Fibroblast of lung (primary cell): Measurements from ENCODE around the gene THAP4. TPM values are rescaled to one million over a fixed set of nuclear protein-coding genes. Genes with fewer than 3 reads are reported as not detected.
A peak's percentile ranks its signal among the peaks of the same experiment; 100 is the strongest.

Experiments
- DNase-seq, 2 donors: peaks; one replicate each; pipeline versions ENCODE4 v3.0.0 to v3.0.0-alpha.2; 2010; ENCODE audit warnings: low read depth in 2 of 2
- H2AFZ ChIP-seq: 2 replicates; pipeline ENCODE4 v1.5.1; 2012; ENCODE audit warnings: low read length, control low read depth, inconsistent platforms
- H3K27ac ChIP-seq: 2 replicates; pipeline ENCODE4 v1.5.1; 2011; ENCODE audit warnings: low read length, control low read depth; ENCODE audit not compliant: insufficient read depth
- H3K27me3 ChIP-seq: 2 replicates; pipeline ENCODE4 v1.5.1; 2011; ENCODE audit warnings: mild to moderate bottlenecking, low read length; ENCODE audit not compliant: control insufficient read depth, insufficient read depth
- H3K36me3 ChIP-seq: 2 replicates; pipeline ENCODE4 v1.5.1; 2011; ENCODE audit warnings: low read length; ENCODE audit not compliant: control insufficient read depth, insufficient read depth
- H3K4me1 ChIP-seq: 2 replicates; pipeline ENCODE4 v1.5.1; 2011; ENCODE audit warnings: low read length; ENCODE audit not compliant: control insufficient read depth, insufficient read depth; ENCODE audit errors: extremely low read depth
- H3K4me2 ChIP-seq: 2 replicates; pipeline ENCODE4 v1.5.1; 2011; ENCODE audit warnings: low read length, control low read depth; ENCODE audit not compliant: insufficient read depth; ENCODE audit errors: extremely low read depth
- H3K4me3 ChIP-seq, 4 experiments: fragments of 200-600 bp in 1 of 4; sonication (generic) in 1 of 4; replicated peaks in 1 of 4; 2 replicates each; pipeline ENCODE4 v1.5.1; 2011 to 2016; ENCODE audit warnings: low read length in 4 of 4, low read depth in 3 of 4, mild to moderate bottlenecking in 3 of 4, control low read depth in 2 of 4, inconsistent platforms in 1 of 4, mixed read lengths in 1 of 4; ENCODE audit not compliant: insufficient read depth in 1 of 4; ENCODE audit errors: control extremely low read depth in 1 of 4
- H3K79me2 ChIP-seq: 2 replicates; pipeline ENCODE4 v1.5.1; 2012; ENCODE audit warnings: mild to moderate bottlenecking, low read length, inconsistent platforms; ENCODE audit not compliant: control insufficient read depth, insufficient read depth
- H3K9ac ChIP-seq: 2 replicates; pipeline ENCODE4 v1.5.1; 2011; ENCODE audit warnings: mild to moderate bottlenecking, low read length, control low read depth; ENCODE audit not compliant: insufficient read depth
- H3K9me3 ChIP-seq: 2 replicates; pipeline ENCODE4 v1.5.1; 2012; ENCODE audit warnings: low read depth, low read length; ENCODE audit not compliant: control insufficient read depth, insufficient read depth
- H4K20me1 ChIP-seq: 2 replicates; pipeline ENCODE4 v1.5.1; 2011; ENCODE audit warnings: low read length; ENCODE audit not compliant: control insufficient read depth, insufficient read depth; ENCODE audit errors: extremely low read depth
- CTCF ChIP-seq, 2 donors: IDR thresholded peaks in 1 of 2; conservative IDR thresholded peaks in 1 of 2; 1 replicate in 1 of 2; 2 replicates in 1 of 2; pipeline ENCODE4 v1.5.1; 2011 to 2012; ENCODE audit warnings: low read length in 2 of 2, control low read depth in 1 of 2, inconsistent platforms in 1 of 2, low read depth in 1 of 2, mild to moderate bottlenecking in 1 of 2
- EZH2 ChIP-seq: IDR thresholded peaks from 2 replicates; pipeline ENCODE4 v1.5.1; 2012; ENCODE audit warnings: low read length, control low read depth, mild to moderate bottlenecking; ENCODE audit errors: missing control alignments
- polyA plus RNA-seq, 2 donors: library from polyadenylated mRNA; depleted of rRNA in 1 of 2; stranded (reverse) in 1 of 2; unstranded in 1 of 2; fragments of >200 nt; gene quantifications; 2 replicates each; pipeline ENCODE4 v1.2.1, GENCODE V29; 2011 to 2012; ENCODE audit warnings: missing spikeins in 1 of 2
- total RNA-seq: library from RNA; depleted of rRNA; stranded (reverse); fragments of >200 nt; gene quantifications from 2 replicates; pipeline ENCODE4 v1.2.1, GENCODE V29; 2014

The THAP4 gene
- total and polyA plus RNA-seq, 2 donors (not counting 1 experiment from before 2014, with no cell fraction given) = 19.3 to 47.7 TPM

GRCh38 chr2:241638940-241639339 lies 2.0 kb upstream of the THAP4 start:
- TF ChIP-seq EZH2 (no peak), CTCF (conservative IDR thresholded peaks at IDR 0.05 in 1 of 2, IDR thresholded peaks at IDR 0.05 in 1 of 2; ENCODE audit: low read depth in 1 of 2, low read length in 2 of 2) (no peak)
- Histone ChIP-seq H3K4me1 (no peaks in the 10 kb centered on the region), H3K9me3 (no peaks in the 10 kb centered on the region), H3K79me2 (peaks cover 72% of the 10 kb centered on the region), H3K27ac (no peak overlapping the region), H3K4me2 (peak overlapping the region; percentile 85), H3K27me3 (no peaks in the 10 kb centered on the region), H4K20me1 (no peaks in the 10 kb centered on the region), H2AFZ (no peak overlapping the region), H3K9ac (no peak overlapping the region), H3K36me3 (no peaks in the 10 kb centered on the region), H3K4me3 (peak overlapping the region in 1 of 4 experiments; percentile 85)
- no peak for DNase-seq

DNA sequence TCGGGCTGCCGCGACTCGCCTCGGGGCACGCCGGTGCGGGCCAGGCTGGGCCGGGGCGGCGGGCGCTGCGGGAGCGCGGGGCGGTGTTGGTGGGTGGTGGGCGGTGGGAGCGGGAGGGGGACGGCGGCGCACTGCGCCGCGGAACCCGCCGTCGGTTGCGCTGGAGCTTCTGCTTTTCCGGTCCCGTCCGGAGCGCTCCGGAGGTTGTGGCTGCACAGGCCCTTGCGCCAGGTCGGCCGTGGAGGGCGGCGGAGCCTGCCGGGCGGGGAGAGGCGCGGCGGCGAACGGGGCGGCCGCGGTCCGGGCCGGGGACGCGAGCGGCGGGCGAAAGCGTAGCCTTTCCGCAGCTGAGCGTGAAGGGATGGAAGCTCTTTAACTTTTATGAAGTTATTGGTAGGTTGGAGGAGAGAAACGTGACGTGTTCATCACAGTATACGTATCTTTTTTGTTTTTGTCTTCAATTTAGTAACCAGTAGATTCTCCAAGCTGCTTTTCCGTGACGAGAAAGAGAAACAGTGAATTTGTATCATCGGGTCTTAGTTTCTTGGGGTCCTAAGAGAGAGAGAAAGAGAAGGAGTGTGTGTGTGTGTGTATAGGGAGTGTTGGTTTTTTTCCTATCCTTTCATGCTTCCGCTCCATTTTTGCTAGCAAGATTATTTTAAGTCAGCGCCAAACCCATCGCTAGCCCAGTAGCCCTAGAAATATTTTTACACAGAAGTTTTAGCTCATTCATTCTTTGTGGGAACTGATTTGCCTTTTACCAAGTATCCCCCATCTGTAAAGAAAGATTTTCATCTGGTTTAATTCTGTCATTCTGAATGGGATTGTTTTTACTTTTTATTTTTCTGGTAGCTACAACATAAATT lies 1.1 kb upstream of the THAP4 start:
- Histone ChIP-seq H3K9me3 (no peaks in the 10 kb centered on the region), H3K4me2 (peak overlapping the region; percentile 85), H3K4me1 (no peaks in the 10 kb centered on the region), H3K9ac (peak overlapping the region; percentile 99), H3K27me3 (no peaks in the 10 kb centered on the region), H3K4me3 (peak overlapping the region; percentile 73 to 95 (median 90)), H4K20me1 (no peaks in the 10 kb centered on the region), H2AFZ (peak overlapping the region; percentile 99), H3K36me3 (peaks cover 7% of the 10 kb centered on the region), H3K79me2 (peaks cover 77% of the 10 kb centered on the region), H3K27ac (peak overlapping the region; percentile 99)
- DNase-seq = peak in 1 of 2 donors; percentile 35
- TF ChIP-seq EZH2 (no peak), CTCF (conservative IDR thresholded peaks at IDR 0.05 in 1 of 2, IDR thresholded peaks at IDR 0.05 in 1 of 2; ENCODE audit: low read depth in 1 of 2, low read length in 2 of 2) (no peak)

DNA sequence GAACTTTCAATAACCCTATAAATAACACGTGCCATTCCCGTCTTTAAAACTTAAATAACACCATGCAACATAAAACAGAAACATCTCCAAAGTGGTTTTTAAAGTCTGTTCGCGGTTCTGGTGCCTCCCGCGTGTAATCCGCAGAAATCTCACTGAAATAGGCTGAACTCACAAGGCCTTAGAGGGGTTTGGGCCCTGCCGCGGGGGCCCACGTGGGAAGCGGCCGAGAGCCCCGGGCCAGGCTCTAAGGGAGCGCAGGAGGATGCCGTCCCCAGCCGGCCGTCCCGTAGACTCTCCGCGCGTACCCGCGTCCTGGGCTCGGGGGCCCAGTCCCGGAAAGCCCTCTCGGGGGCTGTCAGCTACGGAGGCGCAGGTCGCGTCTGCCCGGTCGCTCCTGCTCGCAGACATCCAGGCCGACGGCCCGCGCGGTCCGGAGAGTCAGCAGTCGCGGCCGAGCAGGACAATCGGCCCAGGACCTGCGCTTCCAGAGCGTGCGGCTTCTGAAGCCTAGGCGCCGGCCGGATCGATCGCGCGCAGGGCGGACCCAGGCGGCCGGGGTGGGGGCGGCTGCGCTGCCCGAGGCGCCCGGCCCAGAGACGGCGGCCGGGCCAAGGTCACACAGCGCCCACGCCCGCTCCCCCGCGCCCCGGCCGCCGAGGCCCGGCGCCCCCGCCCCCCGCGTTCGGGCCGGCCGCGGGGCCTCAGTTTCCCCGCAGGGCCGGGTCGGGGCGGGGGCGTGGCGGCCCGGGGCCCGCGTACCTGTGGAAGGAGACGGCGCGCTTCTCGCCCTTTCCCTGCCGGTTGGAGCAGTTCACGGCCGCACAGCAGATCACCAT lies 558 bp downstream of the THAP4 start:
- Histone ChIP-seq H2AFZ (peak overlapping the region; percentile 30), H3K36me3 (peaks cover 14% of the 10 kb centered on the region), H4K20me1 (no peaks in the 10 kb centered on the region), H3K4me1 (no peaks in the 10 kb centered on the region), H3K9ac (peak overlapping the region; percentile 99), H3K4me3 (peak overlapping the region; percentile 85 to 94 (median 90)), H3K9me3 (no peaks in the 10 kb centered on the region), H3K79me2 (peaks cover 75% of the 10 kb centered on the region), H3K27ac (peak overlapping the region; percentile 50), H3K27me3 (no peaks in the 10 kb centered on the region), H3K4me2 (peak overlapping the region; percentile 97)
- no peak for TF ChIP-seq CTCF (conservative IDR thresholded peaks at IDR 0.05 in 1 of 2, IDR thresholded peaks at IDR 0.05 in 1 of 2; ENCODE audit: low read depth in 1 of 2, low read length in 2 of 2)
- TF ChIP-seq EZH2 = no peak
- DNase-seq = peak; percentile 32 to 48
